SK-N-MC (cell line): ENCODE measurements around the gene TMEM182.

Experiments
- DNase-seq: peaks from one replicate; pipeline ENCODE4 v3.0.0-alpha.2; 2011; ENCODE audit warnings: low read depth, low spot score
- H3K27ac ChIP-seq: fragments of 200-600 bp; sonication (generic); 2 replicates; pipeline ENCODE4 v1.5.1; 2016; ENCODE audit warnings: mixed run types
- H3K36me3 ChIP-seq: fragments of 200-600 bp; sonication (generic); 2 replicates; pipeline ENCODE4 v1.6.1; 2017; ENCODE audit warnings: antibody characterized with exemption, low read length, mixed read lengths; ENCODE audit not compliant: insufficient read depth
- H3K4me3 ChIP-seq: fragments of 200-600 bp; sonication (generic); 2 replicates; pipeline ENCODE4 v1.5.1; 2016
- H3K9ac ChIP-seq: fragments of 200-600 bp; sonication (generic); 2 replicates; pipeline ENCODE4 v1.8.0; 2017; ENCODE audit warnings: mixed run types, mixed read lengths; ENCODE audit not compliant: insufficient read length
- H3K9me3 ChIP-seq: fragments of 200-600 bp; sonication (generic); 2 replicates; pipeline ENCODE4 v1.6.1; 2017; ENCODE audit warnings: low read depth, mild to moderate bottlenecking, antibody characterized with exemption, low read length, moderate library complexity, mixed read lengths
- EZH2 ChIP-seq: fragments of 200-600 bp; sonication (generic); IDR thresholded peaks from one replicate; pipeline ENCODE4 v1.6.1; 2017; ENCODE audit warnings: antibody characterized with exemption
- FOXP2 ChIP-seq: optimal IDR thresholded peaks from 2 replicates; pipeline ENCODE3; 2011; ENCODE audit warnings: mild to moderate bottlenecking, moderate library complexity; ENCODE audit not compliant: insufficient read depth; ENCODE audit errors: extremely low read length, control extremely low read depth
- POLR2AphosphoS5 ChIP-seq: IDR thresholded peaks from 2 replicates; pipeline ENCODE4 v1.6.1; 2012; ENCODE audit warnings: mild to moderate bottlenecking, low read depth, low read length, borderline replicate concordance

The TMEM182 gene

DNA sequence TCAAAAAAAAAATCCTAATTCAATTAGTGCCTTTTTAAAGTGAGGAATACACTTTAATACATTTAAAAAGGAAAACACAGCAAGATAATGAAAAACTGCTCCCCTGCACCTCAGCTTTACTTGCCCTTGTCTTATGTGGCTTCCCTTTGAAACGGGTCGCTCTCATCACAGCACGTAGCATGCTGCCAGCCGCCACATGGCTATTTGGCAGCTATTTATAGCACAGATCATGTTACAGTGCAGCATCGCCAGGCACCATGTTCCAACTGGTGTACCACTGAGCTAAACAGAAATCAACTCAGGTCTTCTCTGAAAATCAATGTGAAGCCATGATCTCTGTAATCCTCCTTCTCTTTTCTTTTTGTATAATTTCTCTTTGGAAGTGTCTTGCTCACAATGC, 65.1 kb downstream of the TMEM182 start:
- no peak overlapping the region for H3K4me3 ChIP-seq

GRCh38 chr2:102832789-102833188, 71.0 kb downstream of the TMEM182 start:
- no peak overlapping the region for H3K9ac ChIP-seq
- no peak overlapping the region for H3K27ac ChIP-seq
- TF ChIP-seq POLR2AphosphoS5 (no peak), FOXP2 (no peak), EZH2 (no peak)
- no peaks in the 10 kb centered on the region for H3K36me3 ChIP-seq
- H3K4me3 ChIP-seq = no peak overlapping the region
- H3K9me3 ChIP-seq = no peaks in the 10 kb centered on the region
- DNase-seq = no peak

More for the DNA sequence above, 65.1 kb downstream of the TMEM182 start:
- H3K36me3 ChIP-seq = no peaks in the 10 kb centered on the region
- DNase-seq = no peak
- no peak overlapping the region for H3K9ac ChIP-seq
- H3K9me3 ChIP-seq = no peaks in the 10 kb centered on the region
- TF ChIP-seq POLR2AphosphoS5 (no peak), FOXP2 (no peak), EZH2 (no peak)
- no peak overlapping the region for H3K27ac ChIP-seq

GRCh38 chr2:102834523-102835273, 72.9 kb downstream of the TMEM182 start:
- no peak for TF ChIP-seq EZH2
- no peak for TF ChIP-seq FOXP2
- TF ChIP-seq POLR2AphosphoS5 = no peak
- Histone ChIP-seq H3K4me3 (no peak overlapping the region), H3K9me3 (no peaks in the 10 kb centered on the region), H3K9ac (no peak overlapping the region), H3K36me3 (no peaks in the 10 kb centered on the region), H3K27ac (no peak overlapping the region)
- DNase-seq = no peak

- H3K4me3 ChIP-seq = no peak overlapping the region
- H3K9ac ChIP-seq = no peak overlapping the region
- no peak overlapping the region for H3K27ac ChIP-seq
- no peak for DNase-seq
- H3K9me3 ChIP-seq = no peaks in the 10 kb centered on the region
- no peaks in the 10 kb centered on the region for H3K36me3 ChIP-seq
- no peak for TF ChIP-seq FOXP2
- TF ChIP-seq POLR2AphosphoS5 = no peak
- no peak for TF ChIP-seq EZH2
Observed at GRCh38 chr2:102837626-102838198, 75.9 kb downstream of the TMEM182 start.

DNA sequence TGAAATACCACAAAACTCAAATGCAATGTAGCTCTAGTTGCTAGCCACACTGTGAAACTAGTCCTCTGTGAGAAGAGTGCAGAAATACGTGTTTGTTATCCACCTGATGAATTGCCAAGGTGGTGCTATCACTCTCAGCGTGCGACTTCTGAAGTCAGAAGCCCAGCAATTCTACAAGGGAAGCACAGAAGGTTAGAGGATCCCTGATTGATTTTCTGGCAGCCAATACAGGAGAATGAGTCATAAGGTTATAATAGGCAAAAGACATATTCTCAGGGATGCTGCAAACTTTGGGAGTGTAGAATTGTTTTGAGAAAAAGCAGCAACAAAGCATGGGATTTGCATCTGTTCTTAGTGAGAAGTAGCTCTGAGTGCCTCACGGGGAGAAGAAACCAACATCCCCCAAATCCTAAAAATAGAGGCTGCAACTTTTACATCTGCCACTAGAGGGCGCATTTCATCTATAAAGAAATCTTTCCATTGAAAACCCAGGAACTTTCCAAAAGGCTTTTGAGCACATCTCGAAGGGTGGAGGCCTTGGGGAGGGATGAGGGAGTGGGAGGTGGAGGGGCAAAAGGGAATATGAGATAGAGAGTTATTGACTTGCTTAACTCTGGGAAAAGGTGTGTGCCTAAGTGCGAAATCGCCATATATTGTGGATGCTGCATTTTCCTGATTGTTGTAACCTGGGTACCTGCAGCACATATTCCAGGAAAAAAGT, 78.0 kb downstream of the TMEM182 start:
- TF ChIP-seq EZH2 = no peak
- no peak overlapping the region for H3K27ac ChIP-seq
- H3K4me3 ChIP-seq = no peak overlapping the region
- DNase-seq = no peak
- no peaks in the 10 kb centered on the region for H3K36me3 ChIP-seq
- no peak overlapping the region for H3K9ac ChIP-seq
- no peaks in the 10 kb centered on the region for H3K9me3 ChIP-seq

GRCh38 chr2:102841107-102841840, 79.4 kb downstream of the TMEM182 start:
- no peak for DNase-seq
- Histone ChIP-seq H3K4me3 (no peak overlapping the region), H3K27ac (no peak overlapping the region), H3K9ac (no peak overlapping the region), H3K36me3 (no peaks in the 10 kb centered on the region), H3K9me3 (no peaks in the 10 kb centered on the region)
- TF ChIP-seq POLR2AphosphoS5 = no peak
- TF ChIP-seq EZH2 = no peak
- no peak for TF ChIP-seq FOXP2

DNA sequence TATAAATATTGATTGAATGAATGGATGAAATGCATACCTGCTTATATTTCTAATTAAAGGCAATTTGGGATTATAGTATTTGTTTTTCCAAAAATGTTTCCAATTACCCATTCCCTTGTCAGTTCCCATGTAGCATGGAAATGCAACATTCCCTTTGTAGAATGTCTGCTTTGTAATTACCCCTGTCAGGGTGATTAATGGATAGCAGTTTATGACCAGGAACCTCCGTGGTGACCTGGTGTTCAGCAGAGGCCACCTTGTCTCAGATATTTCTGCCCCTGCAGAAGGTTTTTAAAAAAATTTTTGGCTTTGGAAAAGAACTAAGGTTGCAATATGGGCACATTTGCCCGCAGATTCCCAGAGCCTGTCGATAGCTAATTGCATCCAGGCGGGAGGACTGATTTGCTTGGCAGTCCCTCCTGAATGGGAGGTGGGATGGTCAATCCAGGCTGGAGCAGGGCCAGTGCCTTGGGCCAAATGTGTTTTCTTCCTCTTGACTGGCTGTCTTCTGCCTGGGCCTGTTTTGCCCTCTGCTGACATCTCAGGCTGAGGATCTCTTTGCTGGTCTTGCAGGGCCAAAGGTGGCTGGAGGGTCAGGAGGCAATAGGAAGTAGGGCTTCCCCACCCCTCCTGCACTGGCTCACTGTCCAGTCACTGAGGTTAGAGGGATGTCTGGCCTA, 82.1 kb downstream of the TMEM182 start:
- Histone ChIP-seq H3K36me3 (no peaks in the 10 kb centered on the region), H3K9me3 (no peaks in the 10 kb centered on the region), H3K9ac (no peak overlapping the region), H3K4me3 (no peak overlapping the region), H3K27ac (no peak overlapping the region)
- TF ChIP-seq POLR2AphosphoS5 (no peak), FOXP2 (no peak), EZH2 (no peak)
- no peak for DNase-seq

DNA sequence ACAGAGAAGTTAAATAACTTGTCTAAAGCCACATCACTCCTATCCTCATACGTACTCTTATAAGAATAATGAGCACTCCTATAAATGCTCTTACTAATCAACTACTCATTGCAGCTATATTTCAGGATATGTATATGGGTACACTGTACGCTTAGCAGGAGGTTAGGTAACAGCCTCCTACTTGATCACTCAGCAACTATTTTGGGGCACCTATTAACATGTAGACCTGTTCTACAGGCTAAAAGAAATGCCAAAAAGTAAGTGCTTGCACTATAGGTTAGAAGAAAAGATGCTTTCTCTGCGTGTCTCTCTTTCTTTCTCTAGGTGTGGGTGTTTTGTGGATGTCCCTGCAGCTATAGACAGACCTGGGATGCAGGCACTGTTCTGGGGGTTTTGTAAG, 83.1 kb downstream of the TMEM182 start:
- TF ChIP-seq FOXP2 = no peak
- TF ChIP-seq EZH2 = no peak
- TF ChIP-seq POLR2AphosphoS5 = no peak
- Histone ChIP-seq H3K27ac (no peak overlapping the region), H3K9ac (no peak overlapping the region)

More for the DNA sequence above, 83.1 kb downstream of the TMEM182 start:
- H3K36me3 ChIP-seq = no peaks in the 10 kb centered on the region
- no peak overlapping the region for H3K4me3 ChIP-seq
- H3K9me3 ChIP-seq = no peaks in the 10 kb centered on the region
- no peak for DNase-seq
